Osteocyte (in vitro differentiated cells): Measurements from ENCODE around the gene ZBTB16. TPM values are rescaled to one million over a fixed set of nuclear protein-coding genes. Genes with fewer than 3 reads are reported as not detected.

ENCODE experiments used
- DNase-seq: peaks from one replicate; pipeline ENCODE4 v3.0.0; 2021; ENCODE audit warnings: mixed read lengths; ENCODE audit not compliant: unreplicated experiment; ENCODE audit errors: extremely low spot score
- H3K27ac Mint-ChIP-seq: one replicate; pipeline ENCODE4 v1.8.0; 2021; ENCODE audit warnings: mild to moderate bottlenecking, mixed read lengths; ENCODE audit not compliant: unreplicated experiment
- H3K27me3 Mint-ChIP-seq: one replicate; pipeline ENCODE4 v1.8.0; 2021; ENCODE audit warnings: mixed read lengths; ENCODE audit not compliant: unreplicated experiment
- H3K36me3 Mint-ChIP-seq: one replicate; pipeline ENCODE4 v1.8.0; 2021; ENCODE audit warnings: mixed read lengths; ENCODE audit not compliant: unreplicated experiment
- H3K4me1 Mint-ChIP-seq: one replicate; pipeline ENCODE4 v1.8.0; 2021; ENCODE audit warnings: mixed read lengths; ENCODE audit not compliant: unreplicated experiment
- H3K4me3 Mint-ChIP-seq: one replicate; pipeline ENCODE4 v1.8.0; 2021; ENCODE audit warnings: mild to moderate bottlenecking, moderate library complexity, mixed read lengths; ENCODE audit not compliant: unreplicated experiment
- H3K9me3 Mint-ChIP-seq: one replicate; pipeline ENCODE4 v1.8.0; 2021; ENCODE audit warnings: mixed read lengths; ENCODE audit not compliant: unreplicated experiment
- CTCF ChIP-seq: fragments of 200-600 bp; sonication (generic); IDR thresholded peaks from 2 replicates; pipeline ENCODE4 v1.5.0; 2021; ENCODE audit warnings: antibody characterized with exemption, mild to moderate bottlenecking, moderate library complexity
- total RNA-seq: library from RNA; stranded (reverse); gene quantifications from 2 replicates; pipeline ENCODE4 v1.2.1, GENCODE V29; 2021

Gene ZBTB16
- total RNA-seq, 1 donor from 2014 or later, result 20.3 TPM

DNA sequence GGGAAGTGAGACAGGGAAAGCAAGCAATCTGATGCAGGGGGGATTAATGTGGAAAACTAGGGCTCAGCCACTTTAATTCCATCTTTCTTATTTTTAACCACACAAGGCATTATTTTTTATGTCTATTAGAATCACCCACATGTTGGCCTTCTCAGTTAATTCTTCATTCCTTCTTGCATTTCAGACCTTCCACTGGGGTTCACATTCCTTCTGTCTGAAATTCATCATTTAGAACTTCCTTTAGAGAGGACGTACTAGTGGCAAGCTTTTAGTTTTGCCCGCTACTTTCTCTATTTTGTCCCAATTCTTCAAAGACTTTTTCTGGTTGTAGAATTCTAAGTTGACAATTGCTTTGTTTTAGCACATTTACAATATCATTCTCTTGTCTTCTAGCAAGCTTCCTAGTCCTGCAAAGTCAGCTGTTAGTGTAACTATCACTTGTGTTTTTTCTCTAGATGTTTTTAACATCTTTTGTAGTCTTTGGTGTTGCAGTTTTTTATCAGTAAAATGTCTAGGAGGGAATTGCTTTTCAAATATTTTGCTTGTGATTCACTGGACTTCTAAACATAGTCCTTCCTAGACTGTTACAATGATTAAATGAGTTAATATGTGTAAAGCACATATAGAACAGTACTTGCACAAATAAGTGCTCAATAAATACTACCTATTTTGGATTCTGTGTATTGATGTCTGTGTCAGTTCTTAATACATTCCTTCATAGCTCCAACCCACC is 231.2 kb downstream of the ZBTB16 start:
- no peak overlapping the region for H3K4me3 Mint-ChIP-seq
- H3K9me3 Mint-ChIP-seq, result peaks cover 11% of the 10 kb centered on the region
- H3K36me3 Mint-ChIP-seq, result peaks cover 1% of the 10 kb centered on the region
- peaks cover 3% of the 10 kb centered on the region for H3K27me3 Mint-ChIP-seq
- H3K27ac Mint-ChIP-seq, result peak overlapping the region; percentile 40
- peaks cover 30% of the 10 kb centered on the region for H3K4me1 Mint-ChIP-seq
- no peak for TF ChIP-seq CTCF
- DNase-seq, result no peak

DNA sequence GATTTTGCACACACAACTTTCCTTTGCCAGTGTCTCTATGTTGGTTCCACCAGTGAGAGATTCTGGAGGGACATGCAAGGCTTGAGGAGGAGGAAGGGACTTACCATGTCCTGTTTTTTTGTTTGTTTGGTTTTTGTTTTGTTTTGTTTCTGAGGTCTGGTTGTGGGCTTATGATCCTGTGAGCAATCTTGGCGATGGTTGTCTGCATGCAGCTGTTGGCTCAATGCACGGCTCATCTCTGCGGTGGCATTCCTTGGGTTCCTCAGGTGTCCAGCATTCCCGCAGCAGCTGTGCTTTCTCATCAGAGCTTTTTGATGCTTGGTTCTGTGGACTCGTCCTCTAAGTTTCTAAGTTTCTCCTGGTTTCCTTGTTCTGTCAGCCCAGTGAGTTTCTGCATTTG is 231.9 kb downstream of the ZBTB16 start:
- H3K4me3 Mint-ChIP-seq, result no peak overlapping the region
- H3K4me1 Mint-ChIP-seq, result peaks cover 34% of the 10 kb centered on the region
- H3K27me3 Mint-ChIP-seq, result peaks cover 3% of the 10 kb centered on the region
- H3K27ac Mint-ChIP-seq, result no peak overlapping the region
- H3K36me3 Mint-ChIP-seq, result peaks cover 1% of the 10 kb centered on the region
- DNase-seq, result peak; percentile 62
- peaks cover 11% of the 10 kb centered on the region for H3K9me3 Mint-ChIP-seq
- TF ChIP-seq CTCF, result no peak

GRCh38 chr11:114291842-114292680 is 232.6 kb downstream of the ZBTB16 start:
- Mint-ChIP-seq H3K9me3 (peaks cover 11% of the 10 kb centered on the region), H3K27ac (peak overlapping the region; percentile 58), H3K36me3 (peaks cover 1% of the 10 kb centered on the region), H3K4me3 (no peak overlapping the region), H3K4me1 (peaks cover 40% of the 10 kb centered on the region), H3K27me3 (peaks cover 3% of the 10 kb centered on the region)
- no peak for DNase-seq
- no peak for TF ChIP-seq CTCF

GRCh38 chr11:114293201-114293711 is 233.7 kb downstream of the ZBTB16 start:
- Mint-ChIP-seq H3K9me3 (peaks cover 11% of the 10 kb centered on the region), H3K27ac (no peak overlapping the region), H3K4me1 (peaks cover 48% of the 10 kb centered on the region), H3K4me3 (no peak overlapping the region), H3K36me3 (peaks cover 8% of the 10 kb centered on the region), H3K27me3 (no peaks in the 10 kb centered on the region)
- peak; percentile 32 for DNase-seq
- no peak for TF ChIP-seq CTCF
